Brain microvascular endothelial cell (primary cell): ENCODE measurements around the gene FBXO48.

Experiments used
- DNase-seq: peaks from one replicate; pipeline ENCODE4 v3.0.0-alpha.2; 2020
- H3K27ac ChIP-seq: fragments of 250-450 bp; sonication (Bioruptor Pico); 2 replicates; pipeline ENCODE4 v1.5.1; 2020; ENCODE audit warnings: mild to moderate bottlenecking, moderate library complexity
- H3K27me3 ChIP-seq: fragments of 250-450 bp; sonication (Bioruptor Pico); replicated peaks from 2 replicates; pipeline ENCODE4 v1.5.1; 2020; ENCODE audit warnings: mild to moderate bottlenecking
- H3K36me3 ChIP-seq: fragments of 250-450 bp; sonication (Bioruptor Pico); replicated peaks from 2 replicates; pipeline ENCODE4 v1.5.1; 2020; ENCODE audit warnings: mild to moderate bottlenecking
- H3K4me3 ChIP-seq: 2 replicates; pipeline ENCODE4 v1.5.1; 2011; ENCODE audit warnings: low read depth, mild to moderate bottlenecking, control low read depth, low read length, moderate library complexity
- CTCF ChIP-seq: IDR thresholded peaks from 2 replicates; pipeline ENCODE4 v1.5.1; 2011; ENCODE audit warnings: low read depth, mild to moderate bottlenecking, moderate library complexity, low read length, control low read depth, inconsistent platforms; ENCODE audit errors: missing control alignments
- in situ Hi-C: cut with HindIII; loops from 2 replicates; pipeline ENCODE4 v1.10.0; 2017; ENCODE audit warnings: low sequenced_read_pairs, low pct_ligation_motif_present

FBXO48 gene

DNA sequence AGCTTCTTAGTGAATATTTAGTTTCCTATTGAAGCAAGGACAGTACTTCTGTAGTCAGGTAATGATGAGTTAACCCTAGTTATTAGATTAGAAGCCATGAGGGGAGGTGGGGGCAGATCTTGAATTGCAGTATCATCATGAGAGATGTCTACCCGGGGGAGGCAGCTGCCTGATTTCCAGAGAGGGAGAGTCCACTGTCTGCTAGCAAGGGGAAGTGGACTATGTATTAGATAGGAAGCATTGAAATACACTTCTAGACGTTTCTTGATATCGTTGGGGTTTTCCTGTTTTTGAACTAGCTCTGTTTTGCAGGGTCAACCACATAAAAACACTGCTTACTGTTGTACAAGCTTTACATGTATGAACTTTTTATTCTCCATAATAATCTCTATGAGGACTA is 39.1 kb upstream of the FBXO48 start:
- Histone ChIP-seq H3K4me3 (no peak overlapping the region), H3K27ac (no peak overlapping the region), H3K36me3 (no peaks in the 10 kb centered on the region), H3K27me3 (no peaks in the 10 kb centered on the region)
- in situ Hi-C loops: no loop called here
- DNase-seq: no peak
- TF ChIP-seq CTCF: no peak

DNA sequence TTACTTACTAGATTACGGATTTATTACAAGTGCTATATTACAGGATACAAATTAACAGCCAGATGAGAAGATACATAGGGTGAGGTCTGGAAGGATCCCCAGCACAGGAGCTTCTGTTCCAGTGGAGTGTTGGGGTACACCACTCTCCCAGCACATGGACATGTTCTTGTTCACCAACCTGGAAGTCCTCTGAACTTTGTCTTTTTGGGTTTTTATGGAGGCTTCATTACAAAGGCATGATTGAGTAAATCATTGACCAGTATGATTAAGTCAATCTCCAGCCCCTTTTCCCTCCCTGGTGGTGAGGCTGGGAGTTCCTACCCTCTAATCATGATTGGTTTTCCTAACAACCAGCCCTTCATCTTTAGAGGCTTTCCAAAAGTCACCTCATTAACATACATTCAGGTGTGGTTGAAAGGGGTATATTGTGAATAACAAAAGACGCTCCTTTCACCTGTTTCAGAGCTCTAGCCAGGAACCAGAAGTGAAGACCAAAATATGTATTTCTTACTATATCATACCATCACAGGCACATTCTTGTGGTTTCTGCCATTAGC is 38.6 kb upstream of the FBXO48 start:
- Histone ChIP-seq H3K27ac (no peak overlapping the region), H3K4me3 (no peak overlapping the region)
- no peak for TF ChIP-seq CTCF

GRCh38 chr2:68501768-68502167 is 34.7 kb upstream of the FBXO48 start:
- in situ Hi-C loops: no loop called here
- TF ChIP-seq CTCF: no peak

More for the DNA sequence above, 38.6 kb upstream of the FBXO48 start:
- DNase-seq: no peak
- Histone ChIP-seq H3K36me3 (no peaks in the 10 kb centered on the region), H3K27me3 (no peaks in the 10 kb centered on the region)
- in situ Hi-C loops: no loop called here

DNA sequence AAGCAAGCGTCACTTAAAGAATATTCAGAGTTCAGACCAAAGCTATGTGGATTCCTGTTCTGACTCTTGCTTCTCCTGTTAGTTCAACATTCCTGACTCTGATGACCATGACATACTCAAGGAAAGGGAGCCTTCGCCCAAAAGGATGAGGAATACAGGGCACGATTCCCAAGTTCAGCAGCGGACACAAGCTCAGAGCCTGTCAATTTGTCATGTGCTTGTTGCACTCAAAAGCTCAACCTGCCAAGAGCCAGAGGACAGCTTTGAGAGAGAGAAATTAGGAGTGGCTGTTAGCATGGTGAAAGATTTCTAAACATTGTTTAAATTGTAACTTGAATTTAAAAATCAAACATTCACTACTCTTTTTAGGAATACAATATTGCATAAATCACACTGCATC is 33.6 kb upstream of the FBXO48 start:
- no peak overlapping the region for H3K27ac ChIP-seq
- in situ Hi-C loops: no loop called here
- DNase-seq: no peak
- H3K4me3 ChIP-seq: no peak overlapping the region
- no peaks in the 10 kb centered on the region for H3K36me3 ChIP-seq
- no peak for TF ChIP-seq CTCF
- no peaks in the 10 kb centered on the region for H3K27me3 ChIP-seq

More at GRCh38 chr2:68501768-68502167, 34.7 kb upstream of the FBXO48 start:
- Histone ChIP-seq H3K27me3 (no peaks in the 10 kb centered on the region), H3K27ac (no peak overlapping the region), H3K36me3 (no peaks in the 10 kb centered on the region), H3K4me3 (no peak overlapping the region)
- no peak for DNase-seq

- H3K27me3 ChIP-seq: no peaks in the 10 kb centered on the region
- no peak overlapping the region for H3K4me3 ChIP-seq
- H3K36me3 ChIP-seq: no peaks in the 10 kb centered on the region
- no peak for DNase-seq
- in situ Hi-C loops: no loop called here
- no peak for TF ChIP-seq CTCF
- H3K27ac ChIP-seq: no peak overlapping the region
Measured at GRCh38 chr2:68499133-68499532, 32.0 kb upstream of the FBXO48 start.

DNA sequence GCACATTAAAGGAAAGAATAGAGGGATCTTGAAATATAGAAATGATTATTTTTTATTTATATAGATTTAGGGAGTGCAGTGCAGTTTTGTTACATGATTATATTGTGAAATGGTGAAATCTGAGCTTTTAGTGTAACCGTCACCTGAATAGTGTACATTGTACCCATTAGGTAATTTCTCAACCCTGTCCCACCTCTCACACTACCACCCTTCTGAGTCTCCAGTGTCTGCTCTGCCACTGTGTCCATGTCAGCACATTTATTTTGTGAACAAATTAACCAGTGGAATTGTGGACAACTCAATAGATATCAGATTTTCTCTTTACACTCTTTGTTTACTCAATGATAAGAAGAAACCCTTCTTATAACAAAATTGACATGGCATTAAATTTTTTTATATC is 24.5 kb upstream of the FBXO48 start:
- Histone ChIP-seq H3K27me3 (no peaks in the 10 kb centered on the region), H3K27ac (no peak overlapping the region), H3K4me3 (no peak overlapping the region), H3K36me3 (no peaks in the 10 kb centered on the region)
- DNase-seq: no peak
- in situ Hi-C loops: no loop called here
- TF ChIP-seq CTCF: no peak
